HG03575 (cell line): ENCODE data around the gene PPFIBP1.

Experiments
- ATAC-seq: cut with Tn5 transposase; IDR thresholded peaks from one replicate; pipeline ENCODE4 v1.9.1; 2021; ENCODE audit not compliant: unreplicated experiment, insufficient number of reproducible peaks, low FRiP score; ENCODE audit errors: extremely low read depth

The PPFIBP1 gene

GRCh38 chr12:27508736-27509431 is 15.1 kb upstream of the PPFIBP1 start:
- ATAC-seq, result no peak

GRCh38 chr12:27511031-27511722 is 12.8 kb upstream of the PPFIBP1 start:
- no peak for ATAC-seq

DNA sequence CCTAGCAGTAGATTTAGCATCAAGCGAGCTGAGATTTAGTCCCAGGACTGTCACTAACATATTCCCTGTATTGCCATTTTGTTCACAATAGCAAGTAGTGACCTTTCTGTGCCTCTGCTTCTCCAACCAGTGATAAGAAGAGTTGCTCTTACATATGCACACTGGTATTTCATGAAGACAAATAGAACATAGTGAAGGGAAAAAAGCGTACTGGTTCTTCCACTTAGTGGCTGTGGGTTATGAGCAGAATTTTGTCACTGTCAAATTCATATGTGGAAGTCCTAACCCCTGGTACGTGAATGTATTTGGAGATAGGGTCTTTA is 12.3 kb upstream of the PPFIBP1 start:
- ATAC-seq, result no peak

- no peak for ATAC-seq
Measured at GRCh38 chr12:27513155-27513824, 10.7 kb upstream of the PPFIBP1 start.

DNA sequence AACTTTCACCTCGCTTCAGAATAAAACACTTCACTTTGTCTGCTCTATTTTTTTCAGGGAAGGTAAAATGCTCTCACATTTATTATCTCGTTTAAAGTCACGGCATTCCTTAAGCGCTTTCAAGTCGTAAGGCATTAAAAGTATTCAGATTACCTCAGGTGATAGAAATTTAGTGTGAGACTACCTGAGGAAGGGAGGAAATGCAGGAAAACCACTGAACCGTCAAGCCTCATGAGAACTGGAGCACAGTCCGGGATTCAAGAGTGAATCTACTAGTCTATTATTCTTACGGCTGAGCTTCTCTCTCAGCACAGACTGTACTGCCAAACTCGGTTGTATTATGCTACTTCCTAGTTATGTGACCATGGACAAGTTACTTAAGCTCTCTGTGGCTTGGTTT is 8.3 kb upstream of the PPFIBP1 start:
- ATAC-seq, result no peak

DNA sequence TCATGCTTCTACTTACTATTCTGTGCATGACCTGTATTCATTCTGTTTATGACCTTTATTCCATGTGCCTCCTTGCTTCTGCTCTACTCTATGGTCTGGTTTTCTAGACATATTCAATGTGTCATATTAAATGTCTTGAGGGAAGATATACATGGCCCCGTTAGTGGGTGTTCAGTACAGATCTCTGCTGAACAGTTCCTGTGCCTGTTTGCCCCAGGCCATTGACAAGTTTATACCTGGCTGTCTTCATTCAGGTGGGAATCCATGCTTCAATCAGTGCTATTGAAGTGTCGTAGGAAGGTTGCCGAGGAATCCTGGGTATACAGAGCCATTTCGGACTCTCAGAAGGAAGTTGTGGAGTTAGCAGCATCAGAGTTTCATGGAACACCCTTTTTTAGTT is 7.4 kb upstream of the PPFIBP1 start:
- ATAC-seq, result no peak

DNA sequence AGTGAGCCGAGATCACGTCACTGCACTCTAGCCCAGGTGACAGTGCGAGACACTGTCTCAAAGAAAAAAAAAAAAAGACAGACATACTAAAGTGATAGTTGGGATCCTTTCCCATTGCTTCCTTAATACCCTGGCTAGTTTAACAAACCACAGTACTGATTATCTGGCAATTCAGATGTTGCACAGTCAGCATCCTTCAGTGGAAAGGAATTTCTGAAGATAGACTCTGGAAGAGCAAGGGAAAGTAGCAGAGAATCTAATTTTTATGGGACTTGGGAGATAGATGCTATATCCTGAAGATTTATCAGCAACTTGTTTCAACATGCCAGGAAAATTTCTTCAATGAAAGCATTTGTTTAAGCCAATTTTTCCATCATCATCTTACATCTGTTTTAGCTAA is 6.5 kb upstream of the PPFIBP1 start:
- no peak for ATAC-seq

DNA sequence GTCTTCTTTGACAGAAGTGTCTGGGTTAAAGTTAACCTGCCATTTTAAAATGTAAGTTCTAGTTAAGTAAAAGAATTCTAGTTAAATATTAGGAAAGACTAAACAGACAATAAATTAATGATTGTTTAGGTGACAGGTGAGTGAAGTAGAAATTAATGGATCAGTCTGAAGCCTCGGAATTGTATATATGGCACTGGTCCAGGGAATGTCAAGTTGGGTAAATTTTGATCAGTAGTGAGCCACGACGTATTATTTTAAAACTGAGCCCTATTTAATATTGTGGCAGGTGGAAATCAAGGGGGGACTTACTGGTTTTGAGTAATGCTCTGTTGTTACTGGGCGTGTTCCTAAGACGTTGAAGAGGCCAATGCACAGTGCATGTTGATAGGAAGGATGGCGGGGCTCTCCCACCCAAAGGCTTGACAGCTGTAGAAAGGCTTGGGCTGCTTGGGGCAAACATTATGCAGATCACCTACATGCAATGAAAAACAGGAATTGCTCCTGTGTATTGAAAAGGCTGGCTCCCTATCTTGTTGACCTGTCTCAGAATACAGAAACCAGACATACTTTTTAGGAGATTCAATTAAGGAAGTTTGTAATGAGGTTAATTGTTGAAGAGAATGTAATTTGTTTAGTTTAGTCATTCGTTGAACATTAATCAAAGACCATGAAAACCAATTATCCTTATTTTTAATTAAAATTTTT is 5.9 kb upstream of the PPFIBP1 start:
- ATAC-seq, result no peak

- ATAC-seq, result no peak
Measured at GRCh38 chr12:27521066-27521465, 2.9 kb upstream of the PPFIBP1 start.

- ATAC-seq, result no peak
Measured at GRCh38 chr12:27521981-27522380, 2.0 kb upstream of the PPFIBP1 start.

GRCh38 chr12:27523305-27523641 is 733 bp upstream of the PPFIBP1 start:
- ATAC-seq, result no peak

DNA sequence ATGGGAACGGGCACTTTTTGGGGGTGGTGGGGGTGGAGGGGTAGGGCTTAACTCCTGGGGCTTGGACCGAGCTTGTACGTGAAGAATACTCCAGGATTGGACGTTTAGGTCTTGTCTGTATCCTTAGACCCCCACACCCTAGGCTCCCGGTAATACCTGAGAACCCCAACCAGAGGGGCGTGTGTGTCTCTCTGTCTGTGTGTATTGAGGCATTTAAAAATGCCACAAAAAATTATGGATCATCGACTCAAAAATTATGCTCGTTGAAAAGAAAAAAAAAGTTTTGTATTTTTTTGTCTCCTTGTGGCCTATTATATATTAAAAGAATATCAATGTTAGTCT is 459 bp downstream of the PPFIBP1 start:
- no peak for ATAC-seq

- no peak for ATAC-seq
Measured at GRCh38 chr12:27524839-27525753, 1.1 kb downstream of the PPFIBP1 start.

GRCh38 chr12:27527512-27527911 is 3.5 kb downstream of the PPFIBP1 start:
- no peak for ATAC-seq

DNA sequence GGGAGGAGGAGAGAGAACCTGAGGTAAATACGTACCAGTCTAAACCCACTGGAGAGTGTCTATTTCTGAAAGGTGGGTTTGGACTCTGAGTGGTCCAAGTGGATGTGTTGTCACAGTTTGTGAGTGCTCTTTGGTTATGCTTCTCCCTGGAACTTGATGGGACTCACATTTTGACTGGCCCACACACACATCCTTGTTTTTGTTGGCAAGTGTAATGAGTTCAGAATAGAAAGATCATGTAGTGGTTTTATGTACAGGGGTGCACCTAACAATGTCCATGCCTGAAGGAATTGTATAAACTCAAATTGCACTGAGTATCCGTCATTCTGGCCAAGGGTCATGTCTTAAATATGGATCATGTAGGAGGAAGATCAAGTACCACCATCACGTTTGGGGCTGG is 4.8 kb downstream of the PPFIBP1 start:
- no peak for ATAC-seq

DNA sequence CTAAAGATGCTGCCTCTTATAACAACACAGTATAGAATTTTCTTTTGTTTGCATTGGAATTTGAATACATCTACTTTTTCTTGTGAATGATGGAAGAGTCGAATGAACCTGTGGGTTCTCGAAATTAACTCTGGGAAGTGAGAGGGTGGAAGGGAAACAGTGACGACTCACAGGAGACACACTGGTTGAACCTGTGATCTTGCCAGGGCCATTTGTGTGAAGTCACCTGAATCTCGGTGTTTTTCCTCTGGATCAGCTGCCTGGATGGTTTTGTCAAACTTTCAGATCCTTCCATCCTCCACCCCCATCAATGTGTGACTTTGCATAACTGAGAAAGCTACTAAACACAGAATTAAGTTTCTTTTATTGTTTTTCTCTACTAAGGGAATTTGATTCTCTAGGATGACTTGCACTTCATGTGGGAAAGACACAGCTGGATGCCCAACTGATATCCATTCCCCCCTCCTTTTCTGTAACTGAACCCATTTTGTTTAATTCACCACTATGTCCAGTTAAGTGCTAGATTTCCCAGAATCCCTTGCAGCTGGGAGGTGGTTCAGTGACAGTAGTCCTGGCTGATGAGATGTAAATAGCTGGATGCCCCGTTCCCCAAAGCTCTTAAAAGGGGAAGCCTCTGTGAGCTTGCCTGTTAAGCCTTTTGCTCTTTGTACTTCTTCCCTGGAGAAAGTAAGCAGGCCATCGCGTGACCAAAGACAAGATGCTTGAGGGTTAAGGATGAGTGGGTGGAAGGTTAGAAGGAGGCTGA is 6.3 kb downstream of the PPFIBP1 start:
- no peak for ATAC-seq

- no peak for ATAC-seq
Measured at GRCh38 chr12:27531896-27532295, 7.9 kb downstream of the PPFIBP1 start.

DNA sequence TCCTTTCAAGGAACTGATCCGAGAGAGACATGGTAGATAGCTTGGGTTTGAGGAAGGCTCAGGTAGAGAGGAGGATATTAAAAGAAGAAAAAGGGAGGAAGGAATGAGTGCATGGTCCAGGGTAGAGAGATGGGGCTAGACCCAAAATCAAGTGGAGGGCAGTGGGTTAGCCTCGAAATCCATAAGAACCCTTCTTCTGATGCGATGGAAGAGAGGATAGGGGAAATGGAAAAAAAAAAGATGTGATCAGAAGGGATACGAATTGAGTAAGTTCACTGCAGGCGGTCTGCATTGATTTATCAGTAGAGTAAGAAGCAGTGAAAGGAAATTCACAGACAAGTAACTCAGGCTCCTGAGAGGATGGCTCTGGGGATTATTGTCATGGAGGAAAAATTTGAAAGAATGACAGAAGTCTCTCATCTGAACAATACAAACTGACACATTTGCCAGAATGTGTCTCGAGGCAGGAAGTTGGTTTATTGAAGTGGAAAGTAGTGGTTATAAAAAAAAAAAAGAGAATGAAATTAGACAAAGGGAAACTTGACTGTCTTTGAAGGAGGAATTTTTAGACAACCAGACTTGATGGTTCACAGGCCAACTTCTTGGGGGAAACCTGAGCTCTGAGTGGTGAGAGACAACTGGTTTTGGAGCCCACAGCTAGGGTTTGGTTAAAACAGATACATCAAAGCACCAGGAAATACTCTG is 10.2 kb downstream of the PPFIBP1 start:
- ATAC-seq, result peak; percentile 44
